VCaP (cell line): ENCODE data around the gene FMOD.

Experiments used
- H3K27ac ChIP-seq: fragments of 450-650 bp; 2 replicates; pipeline ENCODE4 v1.5.1; 2017
- TF ChIP-seq, protein P1 (sequence below): fragments of 450-650 bp; conservative IDR thresholded peaks from 2 replicates; pipeline ENCODE4 v1.5.1; 2017; ENCODE audit warnings: mild to moderate bottlenecking, moderate library complexity

The FMOD gene

DNA sequence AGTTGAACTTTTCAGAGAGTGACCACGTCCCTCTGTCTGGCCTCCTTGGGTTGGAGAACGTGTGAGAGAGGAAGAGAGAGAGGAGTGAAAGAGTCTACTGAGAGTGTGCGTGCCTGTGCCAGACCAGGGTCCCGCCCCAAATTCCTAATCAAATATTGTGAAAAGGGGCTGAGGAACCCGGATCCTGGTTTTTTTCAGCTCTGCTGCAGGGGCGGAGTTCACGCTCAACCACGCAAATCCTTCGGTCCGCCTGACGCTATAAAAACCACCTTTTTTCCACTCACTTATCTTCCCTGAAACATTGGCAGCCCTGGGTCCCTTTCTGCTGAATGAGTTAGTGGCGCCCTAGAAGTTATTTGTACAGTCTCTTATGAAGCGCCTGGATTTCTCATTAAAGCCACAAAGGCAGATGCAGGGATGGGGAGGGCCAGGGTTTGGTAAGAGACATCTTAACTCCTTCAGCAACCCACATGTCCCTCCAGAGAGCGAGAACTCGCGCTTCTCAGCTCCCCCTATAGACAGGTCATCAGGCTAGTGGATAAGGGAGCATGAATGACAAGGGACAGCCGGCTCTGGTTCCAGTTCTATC, at the start of gene FMOD:
TSS of gene FMOD (minus strand) at position 86 of the 589 bp plus-strand sequence. CDS start 2,852 bp downstream, outside the sequence.
- TF ChIP-seq, protein P1, sequence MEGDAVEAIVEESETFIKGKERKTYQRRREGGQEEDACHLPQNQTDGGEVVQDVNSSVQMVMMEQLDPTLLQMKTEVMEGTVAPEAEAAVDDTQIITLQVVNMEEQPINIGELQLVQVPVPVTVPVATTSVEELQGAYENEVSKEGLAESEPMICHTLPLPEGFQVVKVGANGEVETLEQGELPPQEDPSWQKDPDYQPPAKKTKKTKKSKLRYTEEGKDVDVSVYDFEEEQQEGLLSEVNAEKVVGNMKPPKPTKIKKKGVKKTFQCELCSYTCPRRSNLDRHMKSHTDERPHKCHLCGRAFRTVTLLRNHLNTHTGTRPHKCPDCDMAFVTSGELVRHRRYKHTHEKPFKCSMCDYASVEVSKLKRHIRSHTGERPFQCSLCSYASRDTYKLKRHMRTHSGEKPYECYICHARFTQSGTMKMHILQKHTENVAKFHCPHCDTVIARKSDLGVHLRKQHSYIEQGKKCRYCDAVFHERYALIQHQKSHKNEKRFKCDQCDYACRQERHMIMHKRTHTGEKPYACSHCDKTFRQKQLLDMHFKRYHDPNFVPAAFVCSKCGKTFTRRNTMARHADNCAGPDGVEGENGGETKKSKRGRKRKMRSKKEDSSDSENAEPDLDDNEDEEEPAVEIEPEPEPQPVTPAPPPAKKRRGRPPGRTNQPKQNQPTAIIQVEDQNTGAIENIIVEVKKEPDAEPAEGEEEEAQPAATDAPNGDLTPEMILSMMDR = no peak
- H3K27ac ChIP-seq = peak within 1 kb of the TSS; percentile 1; the same call in 1 of the 2 replicates

DNA sequence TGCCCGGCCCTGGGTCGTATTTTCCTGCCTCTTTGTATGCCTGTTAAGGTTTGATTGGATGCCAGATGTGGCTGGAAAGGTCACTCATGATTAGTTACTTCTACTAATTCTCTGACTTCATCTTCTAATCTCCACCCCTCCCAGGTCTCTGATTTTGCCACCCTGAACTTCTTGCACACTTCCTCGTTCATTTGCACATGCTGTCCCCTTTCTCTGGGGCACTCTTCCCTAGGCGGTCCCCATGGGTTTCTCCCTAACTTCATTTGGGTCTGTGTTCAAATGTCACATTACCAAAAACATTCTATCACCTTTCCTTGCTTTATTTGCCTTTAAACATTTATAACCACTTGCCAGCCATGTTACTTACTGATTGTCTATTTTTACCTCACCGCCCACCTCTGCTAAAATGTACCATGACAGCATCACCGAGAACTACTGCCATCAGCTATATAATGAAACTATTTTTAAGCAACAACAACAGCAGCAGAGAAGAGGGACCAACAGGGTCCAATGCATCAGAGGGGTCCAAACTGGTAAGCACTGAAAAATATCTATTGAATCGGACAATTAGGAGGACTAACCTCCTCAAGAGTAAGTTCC, 45.8 kb upstream of the FMOD start:
- H3K27ac ChIP-seq = peak overlapping the region; percentile 4; the same call in 1 of the 2 replicates
- TF ChIP-seq, protein P1 = no peak

DNA sequence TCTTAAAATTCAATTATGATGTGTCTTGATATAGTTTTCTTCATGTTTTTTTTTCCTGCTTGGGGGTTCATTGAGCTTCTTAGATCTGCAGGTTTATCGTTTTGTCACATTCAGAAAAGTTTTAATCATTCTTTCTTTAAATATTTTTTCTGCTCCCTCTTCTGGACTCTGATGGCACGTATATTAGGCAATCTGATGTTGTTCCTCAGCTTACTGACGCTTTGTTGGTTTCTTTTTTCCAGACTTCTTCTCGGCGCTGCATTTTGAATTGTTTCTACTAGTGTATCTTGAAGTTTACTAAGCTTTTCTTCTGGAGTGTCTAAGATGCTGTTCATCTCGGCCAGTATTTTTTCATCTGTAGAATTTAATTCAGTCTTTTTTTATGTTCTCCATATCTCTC, 44.8 kb upstream of the FMOD start:
- H3K27ac ChIP-seq = no peak overlapping the region
- TF ChIP-seq, protein P1 = no peak

DNA sequence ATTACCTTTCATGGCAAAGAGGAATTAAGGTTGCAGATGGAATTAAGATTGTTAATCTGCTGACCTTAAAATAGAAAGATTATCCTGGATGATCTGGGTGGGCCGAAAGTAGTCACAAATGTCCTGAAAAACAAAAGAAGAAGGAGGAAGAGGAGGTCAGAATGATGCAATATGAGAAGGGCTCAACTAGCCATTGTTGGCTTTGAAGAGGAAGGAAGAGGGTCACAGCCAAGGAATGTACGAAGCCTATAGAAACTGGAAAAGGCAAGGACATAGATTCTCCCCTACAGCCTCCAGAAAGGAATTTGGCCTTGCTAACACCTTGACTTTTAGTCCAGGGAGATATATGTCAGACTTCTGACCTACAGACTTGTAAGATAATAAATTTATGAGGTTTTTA, 39.4 kb upstream of the FMOD start:
- no peak overlapping the region for H3K27ac ChIP-seq
- TF ChIP-seq, protein P1 = no peak

DNA sequence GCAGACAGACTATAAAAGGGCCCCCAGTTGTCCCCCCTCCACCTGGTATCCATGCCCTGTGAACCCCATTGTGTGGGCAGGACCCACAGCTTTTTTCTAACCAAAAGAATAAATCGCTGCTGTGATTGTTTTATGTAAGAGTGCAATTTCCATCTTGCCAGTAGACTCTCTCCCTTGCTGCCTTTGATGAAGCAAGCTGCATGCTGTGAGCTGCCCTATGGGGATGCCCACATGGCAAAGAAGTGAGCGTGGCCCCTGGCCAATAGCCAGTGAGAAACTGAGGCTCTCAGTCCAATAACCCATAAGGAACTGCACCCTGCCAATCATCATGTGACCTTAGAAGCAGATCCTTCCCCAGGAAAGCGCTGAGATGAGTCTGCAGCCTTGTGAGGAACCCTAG, 37.8 kb upstream of the FMOD start:
- no peak overlapping the region for H3K27ac ChIP-seq
- TF ChIP-seq, protein P1 = no peak

DNA sequence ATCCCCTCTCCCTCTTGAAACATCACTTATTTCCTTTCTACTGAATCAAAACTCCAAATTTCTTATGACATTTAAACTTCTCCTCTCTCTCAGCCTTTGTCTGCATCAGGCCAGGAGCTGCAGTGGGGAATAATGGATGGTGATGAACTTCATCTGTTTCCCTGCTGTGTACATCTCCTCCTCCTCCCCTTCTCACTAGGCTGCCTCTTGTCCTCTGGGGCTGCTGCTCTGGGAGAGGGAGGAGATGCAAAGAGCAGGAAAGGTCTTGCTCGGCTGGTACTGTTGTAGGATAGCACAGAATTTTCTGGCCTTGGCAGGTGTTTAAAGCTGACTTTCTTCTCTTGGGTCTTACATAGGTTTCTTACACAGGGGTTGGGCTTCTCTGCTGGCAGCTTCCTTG, 31.1 kb upstream of the FMOD start:
- TF ChIP-seq, protein P1 = no peak

DNA sequence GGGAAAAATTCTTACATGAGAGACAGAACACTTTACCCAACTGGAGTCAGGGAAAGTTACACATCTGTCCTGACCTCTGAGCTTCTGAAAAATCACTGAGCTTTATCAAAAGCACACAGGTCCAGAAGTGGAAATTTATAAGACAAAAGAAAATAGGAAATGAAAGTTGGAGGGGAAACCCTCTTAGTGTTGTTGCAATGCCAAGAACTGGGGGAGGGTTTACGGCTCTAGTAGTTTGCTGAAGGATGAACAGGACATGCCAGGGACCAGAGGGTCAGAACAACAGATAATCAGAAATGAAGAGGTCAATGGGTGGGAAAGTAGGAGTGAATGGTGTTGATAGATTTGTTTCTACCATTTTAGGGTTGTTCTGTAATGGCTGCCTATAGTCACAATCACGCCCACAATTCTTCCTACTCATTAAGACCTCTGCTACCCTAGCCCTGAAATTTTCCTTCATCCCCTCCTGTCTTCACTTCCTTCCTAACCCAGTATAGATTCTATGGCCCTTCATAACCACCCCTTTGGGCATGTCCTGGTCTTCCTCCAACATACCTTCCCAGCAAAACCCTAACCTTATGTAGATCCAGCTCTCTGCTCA, 30.3 kb upstream of the FMOD start:
- TF ChIP-seq, protein P1 = no peak
- peak overlapping the region; percentile 74 for H3K27ac ChIP-seq

More for the DNA sequence above, 31.1 kb upstream of the FMOD start:
- peak overlapping the region; percentile 74; the same call in 1 of the 2 replicates for H3K27ac ChIP-seq
